HG03045 (cell line): ENCODE data around the gene MSMO1.
"Not testable (repeated sequence)": the region's sequence is repeated elsewhere in the genome, so short reads cannot be mapped to it uniquely, and the experiment has no call there.

Experiments used
- ATAC-seq: cut with Tn5 transposase; IDR thresholded peaks from one replicate; pipeline ENCODE4 v1.9.1; 2021; ENCODE audit warnings: mild to moderate bottlenecking, moderate library complexity; ENCODE audit not compliant: unreplicated experiment

The MSMO1 gene

DNA sequence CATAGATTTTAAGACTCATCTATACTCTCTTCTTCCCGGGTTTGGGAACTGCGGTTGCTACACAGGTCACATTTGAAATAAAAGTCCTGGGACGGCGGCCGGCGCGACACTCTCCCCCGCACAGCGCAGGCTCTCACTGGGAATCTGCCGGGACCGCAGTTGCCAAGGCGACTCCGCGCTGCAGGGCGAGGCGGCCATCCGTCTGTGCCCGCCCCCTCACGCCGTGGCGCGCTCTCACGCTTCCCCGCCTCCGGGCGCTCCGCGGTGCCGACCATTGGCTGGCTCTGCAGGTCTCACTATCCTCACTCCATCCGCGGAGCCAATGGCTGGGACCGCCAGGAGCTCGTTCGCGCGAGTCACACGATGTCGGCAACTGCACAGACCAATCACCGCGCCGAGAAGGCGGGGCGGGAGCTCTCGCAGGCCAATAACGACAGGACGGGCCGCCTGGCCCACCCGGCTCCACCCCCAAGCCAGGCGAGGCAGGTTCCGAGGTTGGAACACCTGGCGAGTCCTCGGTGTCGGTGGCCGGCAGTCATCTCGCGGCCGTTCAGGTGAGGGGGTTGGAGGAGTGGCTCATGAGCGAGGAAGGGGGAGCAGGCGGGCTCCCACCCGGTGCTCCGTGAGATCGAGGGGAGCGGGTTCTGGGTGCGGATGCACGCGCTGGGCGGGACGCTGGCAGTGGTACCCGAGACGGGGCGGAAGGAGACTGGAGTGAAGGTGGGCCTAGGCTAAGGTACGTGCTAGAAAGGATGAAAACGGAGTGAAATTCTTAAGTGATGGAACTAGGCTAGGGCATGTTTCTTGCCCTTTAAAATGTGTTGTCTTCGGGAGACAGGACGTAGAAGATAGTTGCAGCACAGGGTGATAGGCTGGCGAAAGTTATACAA, at the start of gene MSMO1:
Gene MSMO1 (plus strand): TSS at position 459 of the 890 bp plus-strand sequence. CDS start 5,702 bp downstream, outside the sequence.
- peak; percentile 99 for ATAC-seq

DNA sequence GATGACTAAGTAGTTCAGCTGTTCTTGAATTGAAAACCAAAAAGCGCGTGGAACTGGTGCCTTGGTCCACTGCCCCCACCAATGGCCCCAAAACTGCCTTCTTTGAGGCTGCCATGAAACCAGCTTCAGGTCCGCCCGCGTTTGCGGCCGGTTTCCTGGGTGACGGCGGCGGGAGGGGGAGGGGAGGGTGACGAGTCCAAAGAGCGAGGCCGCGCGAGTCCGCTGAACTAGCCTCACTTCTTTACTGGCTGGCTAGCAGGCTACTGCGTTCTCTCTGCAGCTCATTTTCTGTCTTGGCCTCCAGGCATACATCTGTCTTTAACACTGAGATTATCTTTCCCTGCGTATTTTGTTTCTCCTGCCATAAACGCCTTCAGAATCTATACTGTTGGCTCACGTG, 47.9 kb upstream of the MSMO1 start:
- ATAC-seq: not testable (repeated sequence)

- not testable (repeated sequence) for ATAC-seq
Observed at GRCh38 chr4:165284697-165285096, 42.8 kb upstream of the MSMO1 start.

DNA sequence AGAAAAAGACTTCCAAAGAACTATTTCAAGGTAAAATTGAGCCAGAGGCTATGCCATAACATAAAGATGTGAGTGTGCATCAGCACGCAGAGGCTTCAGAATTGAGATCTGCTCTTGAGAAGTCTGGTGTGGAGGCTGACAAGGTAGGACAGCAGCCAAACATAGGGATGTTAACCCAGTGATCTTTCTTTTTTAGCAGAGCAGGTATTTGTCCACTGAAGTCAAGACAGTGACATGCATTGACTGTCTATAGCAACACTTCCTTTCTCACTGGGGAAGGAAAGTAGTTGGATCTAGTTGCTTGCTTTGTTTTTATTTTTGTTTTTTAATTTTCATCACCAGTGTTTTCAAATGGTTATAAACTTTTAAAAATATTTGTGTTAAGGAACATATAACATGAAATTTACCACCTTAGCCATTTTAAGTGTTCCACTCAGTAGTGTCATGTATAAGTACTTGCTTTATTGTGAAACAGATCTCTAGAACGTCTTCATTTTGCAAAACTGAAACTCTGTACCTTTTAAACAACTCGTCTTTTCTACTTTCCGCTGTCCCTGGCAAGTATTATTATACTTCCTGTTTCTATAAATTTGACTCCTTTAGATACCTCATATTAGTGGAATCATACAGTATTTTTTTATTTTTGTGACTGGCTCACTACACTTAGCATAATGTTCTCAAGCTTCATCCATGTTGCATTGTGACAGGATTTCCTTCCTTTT, 40.7 kb upstream of the MSMO1 start:
- ATAC-seq: peak; percentile 72

- ATAC-seq: no peak
Observed at GRCh38 chr4:165288226-165288625, 39.2 kb upstream of the MSMO1 start.

DNA sequence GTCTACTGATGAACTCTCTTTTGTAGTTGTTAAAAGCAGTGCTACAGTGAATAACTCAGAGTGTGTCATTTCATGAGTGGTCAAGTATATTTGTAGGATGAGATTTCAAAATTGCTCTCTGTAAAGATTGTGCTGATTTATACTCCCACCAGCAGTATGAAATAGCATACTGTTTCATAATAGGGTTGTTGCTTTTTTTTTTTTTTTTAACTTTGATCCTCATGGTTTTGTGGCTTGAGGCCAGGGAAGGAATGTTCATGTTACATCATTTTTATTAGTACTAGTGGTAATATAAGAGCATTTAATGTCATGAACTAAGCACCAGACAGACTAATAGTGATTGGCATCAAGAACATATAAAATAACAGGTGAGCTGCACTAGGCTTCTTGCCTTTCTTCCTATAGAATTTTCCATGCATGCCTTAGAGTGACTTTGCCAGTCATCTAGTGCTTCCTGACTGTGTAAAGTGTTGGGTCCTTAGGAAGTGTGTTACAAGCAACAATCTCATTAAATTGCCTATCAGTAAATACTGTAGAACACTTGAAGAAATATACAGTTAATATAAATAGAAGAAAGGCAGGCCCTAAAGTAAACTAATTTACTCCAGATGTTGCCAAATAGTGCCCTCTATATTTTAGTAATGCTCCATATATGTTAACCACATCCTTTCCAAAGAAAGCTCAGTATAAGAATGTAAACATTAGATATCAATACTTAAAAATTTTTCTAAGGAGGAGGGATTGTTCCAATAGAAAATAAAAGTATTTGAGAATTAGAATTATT, 38.6 kb upstream of the MSMO1 start:
- no peak for ATAC-seq

GRCh38 chr4:165289423-165289785, 38.1 kb upstream of the MSMO1 start:
- ATAC-seq: no peak

GRCh38 chr4:165293061-165293460, 34.4 kb upstream of the MSMO1 start:
- no peak for ATAC-seq

DNA sequence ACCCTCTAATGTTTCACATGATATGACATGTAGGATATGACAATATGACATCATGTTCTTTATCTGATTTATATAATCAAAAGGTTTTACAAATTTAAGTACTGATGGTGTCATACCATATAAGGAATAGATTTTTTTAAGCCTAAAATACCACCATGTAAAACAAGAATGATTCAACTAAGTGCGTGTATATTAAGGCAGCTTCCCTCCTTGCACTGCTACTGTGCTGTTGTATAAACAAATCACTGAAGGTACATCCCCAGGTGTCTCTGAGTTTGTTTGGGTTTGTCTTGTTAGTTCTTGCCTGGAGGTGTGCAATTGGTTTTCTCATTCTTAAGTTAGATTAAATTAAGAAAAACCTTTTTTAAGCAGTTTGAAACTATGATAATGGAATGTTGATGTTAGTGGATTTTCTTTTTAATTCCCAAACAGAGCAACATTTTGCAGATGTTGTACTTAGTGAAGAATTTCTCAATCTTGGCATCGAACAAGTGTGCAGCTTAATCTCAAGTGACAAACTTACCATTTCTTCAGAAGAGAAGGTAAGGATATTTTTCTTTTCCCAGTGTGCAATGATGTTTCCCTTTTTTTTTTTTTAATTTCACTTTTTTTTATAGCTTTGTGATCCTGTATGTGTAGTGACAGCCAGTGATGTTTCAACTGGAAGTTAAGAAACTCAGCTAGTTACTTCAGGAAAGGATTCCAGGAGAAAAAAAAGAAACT, 33.4 kb upstream of the MSMO1 start:
- no peak for ATAC-seq

DNA sequence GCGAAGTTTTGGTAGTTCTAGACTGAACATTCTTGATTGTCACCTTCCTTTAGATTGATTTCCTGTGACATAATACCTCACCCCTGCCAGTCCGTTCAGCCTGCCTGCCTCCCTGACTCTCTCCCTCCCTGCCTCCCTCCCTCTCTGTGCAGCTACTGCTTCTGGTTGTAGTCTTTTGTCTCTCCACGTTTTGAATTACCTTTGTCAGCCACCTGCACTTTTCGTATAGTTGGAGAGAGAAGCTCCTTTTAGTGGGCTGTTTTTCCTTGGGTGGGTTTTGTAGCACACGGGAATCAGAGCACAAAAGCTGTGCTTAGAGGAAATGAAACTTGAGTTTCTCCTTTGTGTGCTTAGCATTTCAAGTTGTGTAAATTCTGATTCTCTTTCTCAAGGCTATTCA, 32.6 kb upstream of the MSMO1 start:
- peak; percentile 74 for ATAC-seq

GRCh38 chr4:165297626-165298025, 29.8 kb upstream of the MSMO1 start:
- no peak for ATAC-seq

- no peak for ATAC-seq
Observed at GRCh38 chr4:165299399-165300060, 27.9 kb upstream of the MSMO1 start.

GRCh38 chr4:165301833-165302232, 25.6 kb upstream of the MSMO1 start:
- peak; percentile 68 for ATAC-seq

- ATAC-seq: no peak
Observed at GRCh38 chr4:165302658-165303057, 24.8 kb upstream of the MSMO1 start.

DNA sequence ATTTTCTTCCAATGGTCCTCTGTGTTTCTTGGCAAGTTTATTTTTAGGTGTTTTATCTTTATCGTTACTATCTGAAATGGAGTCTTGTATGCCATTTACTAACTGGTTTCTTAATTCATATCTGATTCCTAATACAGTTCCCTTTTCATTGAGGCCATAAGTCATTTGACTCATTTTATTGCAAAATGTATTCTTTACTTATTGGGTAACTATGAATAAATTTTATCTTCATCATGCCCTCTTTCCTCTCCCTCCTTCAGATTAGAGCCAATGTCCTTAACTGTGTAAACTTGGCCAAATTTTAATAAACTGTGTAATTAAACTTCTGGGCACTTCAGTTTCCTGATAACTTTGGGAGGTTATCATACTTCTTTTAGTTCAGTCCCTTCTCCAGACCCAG, 19.3 kb upstream of the MSMO1 start:
- no peak for ATAC-seq

DNA sequence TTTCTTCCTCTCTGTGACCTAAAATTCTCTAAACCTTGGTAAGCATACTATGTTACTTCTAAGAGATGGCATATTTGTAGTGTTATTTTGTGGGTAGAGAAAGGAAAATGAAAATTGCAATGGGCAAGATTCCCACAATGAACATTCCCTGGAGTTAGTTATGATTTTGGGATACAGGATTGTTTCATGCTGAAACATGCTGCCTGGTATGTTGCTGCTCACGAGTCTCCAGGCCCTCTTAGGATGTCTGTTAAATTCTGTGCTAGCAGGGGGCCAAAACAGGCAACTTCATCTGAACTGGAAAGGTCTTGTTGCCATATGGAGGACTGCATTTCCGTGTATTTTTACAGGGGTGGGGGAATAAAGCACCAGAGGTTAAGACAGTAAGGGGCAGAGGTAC, 18.9 kb upstream of the MSMO1 start:
- ATAC-seq: no peak

- no peak for ATAC-seq
Observed at GRCh38 chr4:165309456-165309855, 18.0 kb upstream of the MSMO1 start.

GRCh38 chr4:165312506-165312905, 15.0 kb upstream of the MSMO1 start:
- no peak for ATAC-seq

- no peak for ATAC-seq
Observed at GRCh38 chr4:165319030-165319429, 8.4 kb upstream of the MSMO1 start.

- no peak for ATAC-seq
Observed at GRCh38 chr4:165319509-165319908, 8.0 kb upstream of the MSMO1 start.
